ENCODE data around the gene REEP2. TPM values are rescaled to one million over a fixed set of nuclear protein-coding genes. Genes with fewer than 3 reads are reported as not detected.
A peak's percentile ranks its signal among the peaks of the same experiment; 100 is the strongest.
"Not testable (repeated sequence)": the region's sequence is repeated elsewhere in the genome, so short reads cannot be mapped to it uniquely, and the experiment has no call there.

The REEP2 gene
- 26.5 TPM for polyA plus RNA-seq (2012; ENCODE audit: insufficient read depth, insufficient read length)

GRCh38 chr5:138438724-138439476, at the start of gene REEP2:
Gene REEP2 (plus strand): TSS chr5:138439057. CDS start chr5:138439209, 152 bp downstream.
- peak; percentile 34 for DNase-seq (ENCODE audit: low read depth, low spot score)
- H3K4me3 ChIP-seq (ENCODE audit: low read length) = peak within 1 kb of the TSS; percentile 59

DNA sequence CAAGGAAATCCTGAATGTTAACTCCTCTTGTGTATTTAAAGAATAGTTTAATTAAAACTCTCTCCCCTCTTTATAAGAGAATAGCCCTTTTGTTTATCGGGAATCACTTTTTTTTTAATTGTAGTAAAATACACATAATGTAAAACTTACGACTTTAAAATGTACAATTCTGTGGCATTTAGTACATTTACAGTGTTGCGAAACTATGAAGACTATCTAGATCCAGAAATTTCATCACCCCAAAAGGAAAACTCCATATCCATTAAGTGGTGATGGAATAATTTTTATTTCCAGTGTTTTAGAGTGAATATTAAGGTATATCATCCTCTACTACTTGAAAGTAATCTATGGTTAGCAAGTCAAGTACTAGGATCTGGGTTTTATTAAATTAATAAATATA, 49.5 kb upstream of the REEP2 start:
- no peak for DNase-seq (ENCODE audit: low read depth, low spot score)
- no peak overlapping the region for H3K4me3 ChIP-seq (ENCODE audit: low read length)

DNA sequence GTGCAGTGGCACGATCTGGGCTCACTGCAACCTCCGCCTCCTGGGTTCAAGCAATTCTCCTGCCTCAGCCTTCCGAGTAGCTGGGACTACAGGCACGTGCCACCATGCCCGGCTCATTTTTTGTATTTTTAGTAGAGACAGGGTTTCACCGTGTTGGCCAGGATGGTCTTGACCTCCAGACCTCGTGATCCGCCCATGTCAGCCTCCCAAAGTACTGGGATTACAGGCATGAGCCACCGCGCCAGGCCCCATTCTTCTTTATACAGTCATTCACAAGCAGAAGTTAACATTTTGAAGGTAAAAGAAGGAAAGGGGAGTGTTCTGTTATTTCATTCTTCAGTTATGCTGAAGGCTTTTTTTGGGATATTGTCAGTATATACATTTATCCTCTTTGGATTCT, 48.9 kb upstream of the REEP2 start:
- not testable (repeated sequence) for H3K4me3 ChIP-seq (ENCODE audit: low read length)

DNA sequence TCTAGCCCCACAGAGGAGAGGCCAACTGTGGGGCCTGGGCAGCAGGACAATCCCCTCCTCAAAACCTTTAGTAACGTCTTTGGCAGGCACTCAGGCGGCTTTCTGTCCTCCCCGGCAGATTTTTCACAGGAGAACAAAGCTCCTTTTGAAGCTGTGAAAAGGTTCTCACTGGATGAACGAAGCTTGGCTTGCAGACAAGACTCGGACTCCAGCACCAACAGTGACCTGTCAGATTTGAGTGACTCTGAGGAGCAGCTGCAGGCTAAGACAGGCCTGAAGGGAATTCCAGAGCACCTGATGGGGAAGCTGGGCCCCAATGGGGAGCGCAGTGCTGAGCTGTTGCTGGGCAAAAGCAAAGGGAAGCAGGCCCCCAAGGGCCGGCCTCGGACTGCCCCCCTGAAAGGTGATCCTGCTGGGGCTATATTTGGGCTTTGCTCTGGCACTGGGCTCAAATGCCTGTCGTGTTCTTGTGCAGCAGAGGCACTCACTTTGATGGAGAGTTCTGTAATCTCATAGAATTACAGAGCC, 46.9 kb upstream of the REEP2 start:
- no peak for DNase-seq (ENCODE audit: low read depth, low spot score)
- H3K4me3 ChIP-seq (ENCODE audit: low read length) = no peak overlapping the region

More for the DNA sequence above, 48.9 kb upstream of the REEP2 start:
- not testable (repeated sequence) for DNase-seq (ENCODE audit: low read depth, low spot score)

- H3K4me3 ChIP-seq (ENCODE audit: low read length) = no peak overlapping the region
- DNase-seq (ENCODE audit: low read depth, low spot score) = no peak
Measured at GRCh38 chr5:138402640-138403039, 36.2 kb upstream of the REEP2 start.

- DNase-seq (ENCODE audit: low read depth, low spot score) = no peak
- H3K4me3 ChIP-seq (ENCODE audit: low read length) = no peak overlapping the region
Measured at GRCh38 chr5:138408023-138408422, 30.8 kb upstream of the REEP2 start.

- DNase-seq (ENCODE audit: low read depth, low spot score); H3K4me3 ChIP-seq (ENCODE audit: low read length): not testable (repeated sequence)
Measured at GRCh38 chr5:138410996-138411640, 27.7 kb upstream of the REEP2 start.

DNA sequence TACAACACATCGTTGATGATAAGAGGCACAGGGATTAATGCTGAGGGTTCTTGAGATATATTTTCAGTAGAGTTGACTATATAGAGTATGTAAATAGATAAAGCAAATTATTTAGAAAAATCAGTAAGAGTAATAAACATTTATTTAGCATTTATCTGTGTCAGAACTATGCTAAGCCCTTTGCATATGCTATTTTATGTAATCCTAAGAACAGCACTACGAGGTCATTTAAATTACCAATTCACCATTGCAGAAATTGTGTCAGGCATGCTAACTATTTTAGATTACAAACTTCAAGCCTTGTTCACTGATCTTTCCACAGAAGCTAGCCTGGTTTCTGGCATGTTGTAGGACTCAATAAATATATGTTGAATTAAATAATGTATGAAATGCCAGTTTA, 20.4 kb upstream of the REEP2 start:
- DNase-seq (ENCODE audit: low read depth, low spot score) = no peak
- no peak overlapping the region for H3K4me3 ChIP-seq (ENCODE audit: low read length)

GRCh38 chr5:138425079-138425478, 13.8 kb upstream of the REEP2 start:
- no peak overlapping the region for H3K4me3 ChIP-seq (ENCODE audit: low read length)
- no peak for DNase-seq (ENCODE audit: low read depth, low spot score)

- no peak for DNase-seq (ENCODE audit: low read depth, low spot score)
- H3K4me3 ChIP-seq (ENCODE audit: low read length) = no peak overlapping the region
Measured at GRCh38 chr5:138435943-138436342, 2.9 kb upstream of the REEP2 start.

DNA sequence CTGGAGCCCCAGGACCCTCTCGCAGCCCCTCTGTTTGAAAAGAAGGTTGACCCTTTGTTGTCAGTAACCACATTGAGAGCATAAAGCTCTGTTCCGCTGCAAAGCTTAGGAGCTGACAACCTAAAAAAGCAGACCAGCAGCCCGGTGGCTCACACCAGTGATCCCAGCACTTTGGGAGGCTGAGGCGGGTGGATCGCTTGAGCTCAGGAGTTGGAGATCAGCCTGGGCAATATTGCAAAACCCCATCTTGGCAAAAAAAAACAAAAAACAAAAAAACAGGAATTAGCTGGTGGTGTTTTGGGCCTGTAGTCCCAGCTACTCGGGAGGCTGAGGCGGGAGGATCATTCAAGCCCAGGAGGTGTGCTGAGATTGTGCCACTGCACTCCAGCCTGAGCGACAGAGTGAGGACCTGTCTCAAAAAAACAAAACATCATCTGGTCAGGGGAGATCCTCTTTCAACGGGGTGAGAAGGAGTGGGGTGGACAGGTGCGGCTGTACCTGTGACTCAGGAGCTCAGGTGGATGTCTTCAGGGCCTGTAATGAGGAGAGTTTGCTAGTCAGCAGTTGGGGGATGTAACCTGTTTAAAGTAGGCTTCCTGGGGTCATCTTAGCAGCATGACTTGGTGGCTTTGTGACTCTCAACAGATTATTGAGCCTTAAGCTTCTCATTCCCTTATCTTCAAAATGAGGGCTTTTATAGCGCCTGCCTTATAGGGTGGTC, 694 bp upstream of the REEP2 start:
- no peak for DNase-seq (ENCODE audit: low read depth, low spot score)
- peak overlapping the region; percentile 59 for H3K4me3 ChIP-seq (ENCODE audit: low read length)

GRCh38 chr5:138439477-138440158, 761 bp downstream of the REEP2 start:
- peak overlapping the region; percentile 59 for H3K4me3 ChIP-seq (ENCODE audit: low read length)
- DNase-seq (ENCODE audit: low read depth, low spot score) = no peak

- no peak for DNase-seq (ENCODE audit: low read depth, low spot score)
- H3K4me3 ChIP-seq (ENCODE audit: low read length) = no peak overlapping the region
Measured at GRCh38 chr5:138440159-138441073, 1.6 kb downstream of the REEP2 start.

- no peak for DNase-seq (ENCODE audit: low read depth, low spot score)
- H3K4me3 ChIP-seq (ENCODE audit: low read length) = no peak overlapping the region
Measured at GRCh38 chr5:138441221-138441620, 2.4 kb downstream of the REEP2 start.

DNA sequence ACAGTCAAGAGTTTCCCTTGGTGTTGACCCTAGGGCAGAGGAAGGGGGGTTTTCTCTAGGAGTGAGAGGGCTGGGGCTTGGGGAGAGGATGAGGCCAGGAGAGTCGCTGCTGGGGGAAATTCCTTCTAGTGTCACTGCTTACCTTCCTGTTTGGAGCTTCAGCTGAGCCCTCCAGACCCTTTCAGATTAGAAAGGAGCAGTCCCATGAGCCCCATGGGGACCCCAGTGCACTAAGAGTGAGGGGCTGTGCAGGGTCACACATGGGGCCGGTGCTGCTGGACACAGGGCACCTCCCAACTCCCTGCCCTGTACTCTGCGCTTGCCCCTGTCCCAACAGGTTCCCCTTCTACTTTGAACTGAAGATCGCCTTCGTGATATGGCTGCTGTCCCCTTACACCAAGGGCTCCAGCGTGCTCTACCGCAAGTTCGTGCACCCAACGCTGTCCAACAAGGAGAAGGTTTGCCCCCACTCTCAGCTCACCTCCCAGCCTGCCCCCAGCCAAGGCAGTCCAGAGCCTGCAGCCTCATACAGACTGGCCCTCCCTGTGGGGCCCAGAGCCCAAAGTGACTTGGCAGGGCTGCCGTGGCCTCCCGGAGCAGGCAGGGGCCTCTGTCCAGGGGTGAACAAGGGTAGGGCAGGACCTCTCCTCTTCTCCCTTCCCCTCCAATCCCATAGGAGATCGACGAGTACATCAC, 5.4 kb downstream of the REEP2 start:
- no peak for DNase-seq (ENCODE audit: low read depth, low spot score)
- H3K4me3 ChIP-seq (ENCODE audit: low read length) = no peak overlapping the region

- DNase-seq (ENCODE audit: low read depth, low spot score) = no peak
- no peak overlapping the region for H3K4me3 ChIP-seq (ENCODE audit: low read length)
Measured at GRCh38 chr5:138444774-138445546, 6.1 kb downstream of the REEP2 start.

Data from Jurkat, Clone E6-1 (cell line).